Thyroid gland (tissue), 4 donors: ENCODE results near the gene LTV1.

Experiments
- POLR2A ChIP-seq, 2 donors: fragments of 450-650 bp; IDR thresholded peaks; one replicate each; pipeline ENCODE4 v1.6.1; 2017; ENCODE audit warnings: antibody characterized with exemption in 2 of 2, mild to moderate bottlenecking in 2 of 2, moderate library complexity in 1 of 2
- TF ChIP-seq, protein P1 (sequence below), 6 experiments: fragments of 200-600 bp in 3 of 6; fragments of 450-650 bp in 3 of 6; sonication (generic) in 3 of 6; IDR thresholded peaks; one replicate each; pipeline ENCODE4 v1.5.1; 2016 to 2019; ENCODE audit warnings: antibody characterized with exemption in 6 of 6, mild to moderate bottlenecking in 2 of 6, inconsistent platforms in 1 of 6, moderate library complexity in 1 of 6

GRCh38 chr6:143885116-143885515 is 42.0 kb downstream of the LTV1 start:
- TF ChIP-seq, protein P1, sequence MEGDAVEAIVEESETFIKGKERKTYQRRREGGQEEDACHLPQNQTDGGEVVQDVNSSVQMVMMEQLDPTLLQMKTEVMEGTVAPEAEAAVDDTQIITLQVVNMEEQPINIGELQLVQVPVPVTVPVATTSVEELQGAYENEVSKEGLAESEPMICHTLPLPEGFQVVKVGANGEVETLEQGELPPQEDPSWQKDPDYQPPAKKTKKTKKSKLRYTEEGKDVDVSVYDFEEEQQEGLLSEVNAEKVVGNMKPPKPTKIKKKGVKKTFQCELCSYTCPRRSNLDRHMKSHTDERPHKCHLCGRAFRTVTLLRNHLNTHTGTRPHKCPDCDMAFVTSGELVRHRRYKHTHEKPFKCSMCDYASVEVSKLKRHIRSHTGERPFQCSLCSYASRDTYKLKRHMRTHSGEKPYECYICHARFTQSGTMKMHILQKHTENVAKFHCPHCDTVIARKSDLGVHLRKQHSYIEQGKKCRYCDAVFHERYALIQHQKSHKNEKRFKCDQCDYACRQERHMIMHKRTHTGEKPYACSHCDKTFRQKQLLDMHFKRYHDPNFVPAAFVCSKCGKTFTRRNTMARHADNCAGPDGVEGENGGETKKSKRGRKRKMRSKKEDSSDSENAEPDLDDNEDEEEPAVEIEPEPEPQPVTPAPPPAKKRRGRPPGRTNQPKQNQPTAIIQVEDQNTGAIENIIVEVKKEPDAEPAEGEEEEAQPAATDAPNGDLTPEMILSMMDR (IDR thresholded peaks at IDR 0.05) = no peak
- TF ChIP-seq POLR2A (IDR thresholded peaks at IDR 0.05) = no peak
